Measurements from ENCODE around the gene GZMM.

Gene GZMM

GRCh38 chr19:535017-535835 lies 8.6 kb upstream of the GZMM start:
- no peak for DNase-seq

- DNase-seq = no peak
Measured at GRCh38 chr19:536031-536880, 7.6 kb upstream of the GZMM start.

- no peak for DNase-seq
Measured at GRCh38 chr19:536881-537404, 6.9 kb upstream of the GZMM start.

GRCh38 chr19:538641-539428 lies 5.0 kb upstream of the GZMM start:
- DNase-seq = no peak

GRCh38 chr19:539429-540030 lies 4.3 kb upstream of the GZMM start:
- no peak for DNase-seq

GRCh38 chr19:540867-541637 lies 2.8 kb upstream of the GZMM start:
- DNase-seq = no peak

GRCh38 chr19:541699-542098 lies 2.2 kb upstream of the GZMM start:
- DNase-seq = no peak

- no peak for DNase-seq
Measured at GRCh38 chr19:542173-542866, 1.5 kb upstream of the GZMM start.

GRCh38 chr19:547117-547516 lies 3.3 kb downstream of the GZMM start:
- DNase-seq = no peak

GRCh38 chr19:547836-548720 lies 4.2 kb downstream of the GZMM start:
- DNase-seq = no peak

GRCh38 chr19:548886-549830 lies 5.3 kb downstream of the GZMM start:
- DNase-seq = no peak

- no peak for DNase-seq
Measured at GRCh38 chr19:554817-555216, 11.0 kb downstream of the GZMM start.

GRCh38 chr19:555474-555808 lies 11.6 kb downstream of the GZMM start:
- no peak for DNase-seq

- no peak for DNase-seq
Measured at GRCh38 chr19:556611-557382, 12.9 kb downstream of the GZMM start.

GRCh38 chr19:558770-559439 lies 15.1 kb downstream of the GZMM start:
- no peak for DNase-seq

- no peak for DNase-seq
Measured at GRCh38 chr19:560121-560520, 16.3 kb downstream of the GZMM start.

- DNase-seq = no peak
Measured at GRCh38 chr19:566403-566802, 22.6 kb downstream of the GZMM start.

GRCh38 chr19:566844-567243 lies 23.0 kb downstream of the GZMM start:
- no peak for DNase-seq

Data from NK-92 treated with Interleukin-12 subunit alpha and Interleukin-12 subunit beta, amount 100 ng/mL, for 24 hours (cell line).